Measurements from ENCODE around the gene RNF103. TPM values are rescaled to one million over a fixed set of nuclear protein-coding genes. Genes with fewer than 3 reads are reported as not detected.

RNF103 gene
- total RNA-seq, 1 donor from 2014 or later: 21.0 TPM

GRCh38 chr2:86646329-86646728 is 22.7 kb upstream of the RNF103 start:
- Histone ChIP-seq H3K9me3 (peaks cover 14% of the 10 kb centered on the region), H3K36me3 (no peaks in the 10 kb centered on the region), H3K27ac (no peak overlapping the region), H3K4me1 (no peaks in the 10 kb centered on the region), H3K27me3 (no peaks in the 10 kb centered on the region), H3K4me3 (no peak overlapping the region)
- DNase-seq (no peak), ATAC-seq (no peak)
- no peak for TF ChIP-seq CTCF (IDR thresholded peaks at IDR 0.05)
- intact Hi-C loops (cut with DNase I): no loop called here

DNA sequence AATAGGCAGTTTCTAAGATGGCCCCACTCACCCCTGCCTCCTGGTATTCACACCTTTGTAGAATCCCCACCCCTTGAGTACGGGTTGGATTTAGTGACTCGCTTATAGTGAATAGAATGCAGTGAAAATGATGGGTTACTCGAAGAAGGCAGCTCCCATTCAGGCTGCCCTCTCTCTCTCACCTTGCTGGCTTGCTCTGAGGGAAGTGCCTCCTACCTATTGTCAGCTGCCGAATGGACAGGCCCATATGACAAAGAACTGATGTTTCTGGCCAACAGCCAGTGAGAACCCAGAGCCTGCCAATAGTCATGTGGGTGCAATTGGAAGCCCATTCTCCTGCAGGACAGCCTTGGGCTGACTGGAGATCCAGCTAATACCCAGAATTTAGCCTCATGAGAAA is 22.1 kb upstream of the RNF103 start:
- H3K36me3 ChIP-seq: no peaks in the 10 kb centered on the region
- H3K27ac ChIP-seq: no peak overlapping the region
- TF ChIP-seq CTCF (IDR thresholded peaks at IDR 0.05): no peak
- no peak overlapping the region for H3K4me3 ChIP-seq
- DNase-seq (no peak), ATAC-seq (no peak)
- H3K4me1 ChIP-seq: no peaks in the 10 kb centered on the region
- peaks cover 14% of the 10 kb centered on the region for H3K9me3 ChIP-seq
- intact Hi-C loops (cut with DNase I): no loop called here
- H3K27me3 ChIP-seq: no peaks in the 10 kb centered on the region

DNA sequence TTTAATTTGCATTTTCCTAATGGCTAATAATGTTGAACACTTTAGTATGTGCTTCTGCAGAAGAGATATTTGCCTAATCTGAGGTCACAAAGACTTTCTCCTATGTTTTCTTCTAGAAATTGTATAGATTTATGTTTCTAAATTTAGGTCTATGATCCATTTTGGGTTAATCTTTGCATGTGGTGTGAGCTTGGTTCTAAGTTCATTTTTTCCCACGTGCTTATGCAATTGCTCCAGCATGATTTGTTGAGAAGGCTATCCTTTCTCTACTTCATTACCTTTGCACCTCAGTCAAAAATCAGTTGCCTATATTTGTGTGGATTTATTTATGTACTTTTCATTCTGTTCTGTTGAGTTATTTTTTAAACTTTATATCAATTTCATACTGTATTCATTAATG is 15.0 kb upstream of the RNF103 start:
- Histone ChIP-seq H3K9me3 (no peaks in the 10 kb centered on the region), H3K27me3 (no peaks in the 10 kb centered on the region), H3K4me1 (no peaks in the 10 kb centered on the region), H3K36me3 (no peaks in the 10 kb centered on the region), H3K27ac (no peak overlapping the region), H3K4me3 (no peak overlapping the region)
- DNase-seq (no peak), ATAC-seq (no peak)
- intact Hi-C loops (cut with DNase I): no loop called here
- no peak for TF ChIP-seq CTCF (IDR thresholded peaks at IDR 0.05)

- TF ChIP-seq CTCF (IDR thresholded peaks at IDR 0.05): no peak
- Histone ChIP-seq H3K4me3 (no peak overlapping the region), H3K4me1 (no peaks in the 10 kb centered on the region), H3K27me3 (no peaks in the 10 kb centered on the region), H3K27ac (no peak overlapping the region), H3K36me3 (no peaks in the 10 kb centered on the region), H3K9me3 (no peaks in the 10 kb centered on the region)
- ATAC-seq (no peak), DNase-seq (no peak)
- intact Hi-C loops (cut with DNase I): no loop called here
These were observed 13.2 kb upstream of the RNF103 start for GRCh38 chr2:86636842-86637241.

DNA sequence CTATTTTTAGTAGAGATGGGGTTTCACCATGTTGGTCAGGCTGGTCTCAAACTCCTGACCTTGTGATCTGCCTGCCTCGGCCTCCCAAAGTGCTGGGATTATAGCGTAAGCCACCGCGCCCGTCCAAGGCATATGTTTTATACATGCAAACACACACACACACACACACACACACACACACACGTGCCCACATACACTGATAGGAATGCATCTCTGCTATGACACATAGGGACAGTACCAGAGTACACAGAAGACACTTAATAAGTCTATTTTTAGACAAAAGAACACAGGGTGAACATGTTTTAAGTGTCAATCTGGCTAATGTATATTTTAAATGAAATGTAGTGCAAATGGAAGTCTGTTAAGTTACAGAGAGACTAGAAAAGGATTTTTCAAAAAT is 10.7 kb upstream of the RNF103 start:
- no peaks in the 10 kb centered on the region for H3K4me1 ChIP-seq
- no peaks in the 10 kb centered on the region for H3K27me3 ChIP-seq
- intact Hi-C loops (cut with DNase I): no loop called here
- H3K9me3 ChIP-seq: no peaks in the 10 kb centered on the region
- DNase-seq (no peak), ATAC-seq (no peak)
- H3K27ac ChIP-seq: no peak overlapping the region
- no peak for TF ChIP-seq CTCF (IDR thresholded peaks at IDR 0.05)
- no peak overlapping the region for H3K4me3 ChIP-seq
- no peaks in the 10 kb centered on the region for H3K36me3 ChIP-seq

GRCh38 chr2:86633155-86633651 is 9.5 kb upstream of the RNF103 start:
- TF ChIP-seq CTCF (IDR thresholded peaks at IDR 0.05): no peak
- Histone ChIP-seq H3K27ac (no peak overlapping the region), H3K9me3 (no peaks in the 10 kb centered on the region), H3K4me1 (no peaks in the 10 kb centered on the region), H3K36me3 (no peaks in the 10 kb centered on the region), H3K27me3 (no peaks in the 10 kb centered on the region), H3K4me3 (no peak overlapping the region)
- ATAC-seq: no peak
- DNase-seq: no peak
- intact Hi-C loops (cut with DNase I): no loop called here

All from upper lobe of right lung (tissue), 1 donor.